Cardiac fibroblast (primary cell): ENCODE measurements around the gene SLC38A9.

Experiments
- DNase-seq, 2 donors: peaks; one replicate each; pipeline versions ENCODE4 v3.0.0 to v3.0.0-alpha.2; 2010; ENCODE audit warnings: low read depth in 2 of 2
- H3K4me3 ChIP-seq, 2 donors: replicated peaks in 1 of 2; 1 replicate in 1 of 2; 2 replicates in 1 of 2; pipeline ENCODE4 v1.5.1; 2011; ENCODE audit warnings: low read depth in 2 of 2, low read length in 2 of 2, mild to moderate bottlenecking in 2 of 2, moderate library complexity in 1 of 2
- TF ChIP-seq, protein P1 (sequence below): IDR thresholded peaks from one replicate; pipeline ENCODE4 v1.5.1; 2011; ENCODE audit warnings: low read depth, mild to moderate bottlenecking, low read length, inconsistent platforms

Gene SLC38A9

DNA sequence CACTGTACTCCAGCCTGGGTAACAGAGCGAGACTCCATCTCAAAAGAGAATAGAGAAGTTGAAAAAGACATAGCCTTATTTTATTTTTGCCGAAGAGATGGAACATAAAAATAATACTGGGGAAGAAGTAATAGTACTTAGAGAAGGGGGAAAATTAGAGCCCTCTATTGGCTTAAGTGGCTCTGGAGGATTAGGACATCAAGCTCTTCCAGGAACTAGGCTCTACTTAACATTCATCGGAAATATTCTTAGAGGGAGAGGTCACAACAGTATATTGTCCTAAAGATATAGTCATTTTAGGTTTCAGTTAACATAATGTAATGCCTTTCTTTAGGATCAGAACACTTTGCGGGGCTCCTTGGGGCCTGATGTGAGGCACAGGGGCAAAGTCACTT lies 91.4 kb downstream of the SLC38A9 start:
- DNase-seq: no peak
- no peak overlapping the region for H3K4me3 ChIP-seq
- TF ChIP-seq, protein P1, sequence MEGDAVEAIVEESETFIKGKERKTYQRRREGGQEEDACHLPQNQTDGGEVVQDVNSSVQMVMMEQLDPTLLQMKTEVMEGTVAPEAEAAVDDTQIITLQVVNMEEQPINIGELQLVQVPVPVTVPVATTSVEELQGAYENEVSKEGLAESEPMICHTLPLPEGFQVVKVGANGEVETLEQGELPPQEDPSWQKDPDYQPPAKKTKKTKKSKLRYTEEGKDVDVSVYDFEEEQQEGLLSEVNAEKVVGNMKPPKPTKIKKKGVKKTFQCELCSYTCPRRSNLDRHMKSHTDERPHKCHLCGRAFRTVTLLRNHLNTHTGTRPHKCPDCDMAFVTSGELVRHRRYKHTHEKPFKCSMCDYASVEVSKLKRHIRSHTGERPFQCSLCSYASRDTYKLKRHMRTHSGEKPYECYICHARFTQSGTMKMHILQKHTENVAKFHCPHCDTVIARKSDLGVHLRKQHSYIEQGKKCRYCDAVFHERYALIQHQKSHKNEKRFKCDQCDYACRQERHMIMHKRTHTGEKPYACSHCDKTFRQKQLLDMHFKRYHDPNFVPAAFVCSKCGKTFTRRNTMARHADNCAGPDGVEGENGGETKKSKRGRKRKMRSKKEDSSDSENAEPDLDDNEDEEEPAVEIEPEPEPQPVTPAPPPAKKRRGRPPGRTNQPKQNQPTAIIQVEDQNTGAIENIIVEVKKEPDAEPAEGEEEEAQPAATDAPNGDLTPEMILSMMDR: no peak

- DNase-seq: no peak
- H3K4me3 ChIP-seq: no peak overlapping the region
- TF ChIP-seq, protein P1: no peak
Measured at GRCh38 chr5:55620009-55620765, 91.9 kb downstream of the SLC38A9 start.

GRCh38 chr5:55618318-55618717 lies 93.8 kb downstream of the SLC38A9 start:
- no peak overlapping the region for H3K4me3 ChIP-seq
- DNase-seq: no peak
- TF ChIP-seq, protein P1: no peak

- TF ChIP-seq, protein P1: no peak
- no peak overlapping the region for H3K4me3 ChIP-seq
- DNase-seq: no peak
Measured at GRCh38 chr5:55613112-55613868, 98.8 kb downstream of the SLC38A9 start.

- DNase-seq: no peak
- TF ChIP-seq, protein P1: no peak
- no peak overlapping the region for H3K4me3 ChIP-seq
Measured at GRCh38 chr5:55610542-55610941, 101.6 kb downstream of the SLC38A9 start.

GRCh38 chr5:55609413-55609812 lies 102.7 kb downstream of the SLC38A9 start:
- TF ChIP-seq, protein P1: no peak
- no peak overlapping the region for H3K4me3 ChIP-seq
- DNase-seq: no peak
